Measurements from ENCODE around the gene FEZ2. TPM values are rescaled to one million over a fixed set of nuclear protein-coding genes. Genes with fewer than 3 reads are reported as not detected.

Gene FEZ2
- total and polyA plus RNA-seq, 3 donors from 2014 or later = 46.2 to 63.6 (median 56.6) TPM

GRCh38 chr2:36541891-36542595 lies 55.9 kb downstream of the FEZ2 start:
- no peaks in the 10 kb centered on the region for H3K9me3 ChIP-seq
- no peak for DNase-seq
- 59 to 66% methylated on average over 4 of the region's 4 CpGs for WGBS, 2 donors
- no peaks in the 10 kb centered on the region for H3K27me3 ChIP-seq
- H3K27ac ChIP-seq = peak overlapping the region; percentile 9 to 32
- H3K4me1 ChIP-seq = no peaks in the 10 kb centered on the region
- no peak overlapping the region for H3K4me3 ChIP-seq
- H3K36me3 ChIP-seq (ENCODE audit: low read depth, missing control alignments) = no peaks in the 10 kb centered on the region
- no peak for TF ChIP-seq POLR2A (IDR thresholded peaks at IDR 0.05)
- TF ChIP-seq CTCF (IDR thresholded peaks at IDR 0.05) = no peak
- intact Hi-C loops (cut with DNase I; ENCODE audit: low total_unique reads) = no loop called here

- no peaks in the 10 kb centered on the region for H3K4me1 ChIP-seq
- no peak for DNase-seq
- no peaks in the 10 kb centered on the region for H3K27me3 ChIP-seq
- no peak overlapping the region for H3K4me3 ChIP-seq
- no peak for TF ChIP-seq POLR2A (IDR thresholded peaks at IDR 0.05)
- no peak for TF ChIP-seq CTCF (IDR thresholded peaks at IDR 0.05)
- WGBS, 2 donors = 90 to 93% methylated on average over 11 of the region's 11 CpGs
- intact Hi-C loops (cut with DNase I; ENCODE audit: low total_unique reads) = no loop called here
- H3K36me3 ChIP-seq (ENCODE audit: low read depth, missing control alignments) = no peaks in the 10 kb centered on the region
- no peaks in the 10 kb centered on the region for H3K9me3 ChIP-seq
- peak overlapping the region; percentile 9 to 32 for H3K27ac ChIP-seq
Observed at GRCh38 chr2:36540986-36541754, 56.8 kb downstream of the FEZ2 start.

GRCh38 chr2:36539631-36540030 lies 58.3 kb downstream of the FEZ2 start:
- H3K27me3 ChIP-seq = no peaks in the 10 kb centered on the region
- intact Hi-C loops (cut with DNase I; ENCODE audit: low total_unique reads) = no loop called here
- no peaks in the 10 kb centered on the region for H3K9me3 ChIP-seq
- no peaks in the 10 kb centered on the region for H3K4me1 ChIP-seq
- WGBS, 2 donors = 93% methylated on average over 7 of the region's 7 CpGs
- no peak overlapping the region for H3K27ac ChIP-seq
- TF ChIP-seq POLR2A (IDR thresholded peaks at IDR 0.05) (no peak), CTCF (IDR thresholded peaks at IDR 0.05) (no peak)
- H3K36me3 ChIP-seq (ENCODE audit: low read depth, missing control alignments) = no peaks in the 10 kb centered on the region
- DNase-seq = no peak
- no peak overlapping the region for H3K4me3 ChIP-seq

GRCh38 chr2:36538335-36538734 lies 59.6 kb downstream of the FEZ2 start:
- no peak for DNase-seq
- Histone ChIP-seq H3K27ac (no peak overlapping the region), H3K4me3 (no peak overlapping the region), H3K4me1 (no peaks in the 10 kb centered on the region), H3K36me3 (ENCODE audit: low read depth, missing control alignments) (no peaks in the 10 kb centered on the region), H3K27me3 (no peaks in the 10 kb centered on the region), H3K9me3 (no peaks in the 10 kb centered on the region)
- 69 to 76% methylated on average over 5 of the region's 5 CpGs for WGBS, 2 donors
- intact Hi-C loops (cut with DNase I; ENCODE audit: low total_unique reads) = no loop called here
- TF ChIP-seq CTCF (IDR thresholded peaks at IDR 0.05) (no peak), POLR2A (IDR thresholded peaks at IDR 0.05) (no peak)

Measured in testis (tissue), 3 donors.